ENCODE results near the gene MRPL2.
A peak's percentile ranks its signal among the peaks of the same experiment; 100 is the strongest.

Gene MRPL2

DNA sequence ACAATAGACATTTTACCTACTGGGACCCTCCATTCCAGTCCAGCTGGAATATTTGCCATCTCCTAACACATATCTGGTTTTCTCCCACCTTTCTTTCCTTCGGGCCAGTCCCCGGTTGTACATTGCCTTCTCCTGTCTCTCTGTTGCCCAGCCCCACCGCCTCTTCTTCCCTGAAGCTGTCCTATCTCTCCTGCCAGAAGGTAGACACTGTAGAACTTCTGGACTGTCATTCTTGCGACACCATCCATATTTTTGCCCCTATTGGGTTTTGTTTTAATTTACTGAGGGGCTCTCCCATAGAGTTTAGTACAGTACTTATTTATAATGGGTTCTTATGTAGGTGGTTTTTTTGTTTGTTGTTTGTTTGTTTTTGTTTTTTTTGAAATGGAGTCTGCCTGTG, 21.8 kb upstream of the MRPL2 start:
- H3K27ac ChIP-seq: no peak overlapping the region
- no peak for TF ChIP-seq ZFX (IDR thresholded peaks at IDR 0.05)

DNA sequence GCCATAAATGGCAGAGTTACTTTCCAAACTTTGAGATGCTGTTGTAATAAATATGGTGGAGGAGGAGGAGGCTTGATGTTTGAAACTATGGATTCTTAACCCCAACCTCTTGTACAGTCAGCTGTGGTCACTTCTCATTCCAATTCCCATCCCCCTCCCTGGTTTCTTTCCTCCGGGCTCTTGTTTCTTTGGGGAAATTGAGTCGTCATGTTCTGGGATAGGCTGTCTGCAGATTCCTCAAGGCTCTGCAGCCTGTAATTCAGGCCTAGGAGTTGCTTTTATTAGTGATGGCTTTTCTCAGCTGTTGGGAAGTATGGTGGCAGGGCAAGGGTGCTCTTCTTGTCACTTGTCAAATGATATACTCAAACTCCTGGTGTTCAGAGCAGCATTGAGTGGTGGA, 19.5 kb upstream of the MRPL2 start:
- no peak overlapping the region for H3K27ac ChIP-seq
- TF ChIP-seq, protein P1, sequence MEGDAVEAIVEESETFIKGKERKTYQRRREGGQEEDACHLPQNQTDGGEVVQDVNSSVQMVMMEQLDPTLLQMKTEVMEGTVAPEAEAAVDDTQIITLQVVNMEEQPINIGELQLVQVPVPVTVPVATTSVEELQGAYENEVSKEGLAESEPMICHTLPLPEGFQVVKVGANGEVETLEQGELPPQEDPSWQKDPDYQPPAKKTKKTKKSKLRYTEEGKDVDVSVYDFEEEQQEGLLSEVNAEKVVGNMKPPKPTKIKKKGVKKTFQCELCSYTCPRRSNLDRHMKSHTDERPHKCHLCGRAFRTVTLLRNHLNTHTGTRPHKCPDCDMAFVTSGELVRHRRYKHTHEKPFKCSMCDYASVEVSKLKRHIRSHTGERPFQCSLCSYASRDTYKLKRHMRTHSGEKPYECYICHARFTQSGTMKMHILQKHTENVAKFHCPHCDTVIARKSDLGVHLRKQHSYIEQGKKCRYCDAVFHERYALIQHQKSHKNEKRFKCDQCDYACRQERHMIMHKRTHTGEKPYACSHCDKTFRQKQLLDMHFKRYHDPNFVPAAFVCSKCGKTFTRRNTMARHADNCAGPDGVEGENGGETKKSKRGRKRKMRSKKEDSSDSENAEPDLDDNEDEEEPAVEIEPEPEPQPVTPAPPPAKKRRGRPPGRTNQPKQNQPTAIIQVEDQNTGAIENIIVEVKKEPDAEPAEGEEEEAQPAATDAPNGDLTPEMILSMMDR (conservative IDR thresholded peaks at IDR 0.05): no peak
- TF ChIP-seq ZFX (IDR thresholded peaks at IDR 0.05): no peak

DNA sequence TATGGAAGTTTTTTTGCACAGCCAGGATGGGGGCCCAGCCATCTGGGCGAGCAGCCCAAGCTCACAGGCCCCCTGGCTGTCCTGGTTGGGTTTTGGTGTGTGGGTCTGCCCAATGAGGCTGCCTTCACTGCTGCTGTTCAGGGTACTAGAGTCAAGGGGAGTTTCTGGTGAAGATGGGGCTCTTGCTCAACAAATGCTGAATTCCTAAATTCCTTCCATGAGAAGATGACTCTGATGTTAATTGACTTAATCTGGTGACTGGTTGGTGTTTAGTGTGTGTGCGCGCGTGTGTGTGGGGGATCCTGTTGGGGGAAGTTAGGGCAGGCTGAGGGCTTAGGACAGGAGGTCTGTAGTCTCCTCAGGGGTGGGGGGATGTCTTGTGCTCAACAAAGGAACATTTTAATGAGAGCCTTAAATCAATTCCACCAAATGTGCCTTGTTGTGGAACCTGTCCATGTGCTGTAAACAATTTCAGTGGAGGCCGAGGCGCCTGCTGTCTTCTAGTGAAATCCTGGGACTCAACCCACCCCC, 18.8 kb upstream of the MRPL2 start:
- TF ChIP-seq, protein P1 (conservative IDR thresholded peaks at IDR 0.05): no peak
- TF ChIP-seq ZFX (IDR thresholded peaks at IDR 0.05): no peak
- no peak overlapping the region for H3K27ac ChIP-seq

DNA sequence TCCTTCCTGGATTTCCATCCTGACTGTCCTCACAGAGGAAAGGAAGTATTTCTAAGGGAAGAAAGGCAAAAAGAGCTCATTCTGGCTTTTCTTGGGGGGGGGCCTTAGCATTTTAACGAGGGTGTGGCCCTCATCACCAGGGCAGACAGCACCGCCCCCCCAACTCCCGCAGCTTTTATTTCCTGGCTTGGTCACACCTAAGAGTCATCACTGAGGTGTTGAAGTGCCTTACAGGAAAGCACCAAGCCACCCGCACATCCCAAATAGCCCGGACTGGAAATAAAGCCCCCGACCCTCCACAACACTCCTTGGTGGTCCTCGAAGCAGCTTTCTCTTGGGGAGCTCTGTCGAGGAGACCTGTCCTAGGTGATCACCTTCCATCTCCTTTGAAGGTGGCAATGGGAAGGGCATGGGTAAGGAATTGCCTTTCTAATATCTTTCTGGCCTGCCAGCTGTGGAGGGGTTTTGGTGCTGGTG, 18.1 kb upstream of the MRPL2 start:
- peak overlapping the region; percentile 53; the same call in 1 of the 2 replicates for H3K27ac ChIP-seq
- TF ChIP-seq ZFX (IDR thresholded peaks at IDR 0.05): no peak
- TF ChIP-seq, protein P1 (conservative IDR thresholded peaks at IDR 0.05): no peak

DNA sequence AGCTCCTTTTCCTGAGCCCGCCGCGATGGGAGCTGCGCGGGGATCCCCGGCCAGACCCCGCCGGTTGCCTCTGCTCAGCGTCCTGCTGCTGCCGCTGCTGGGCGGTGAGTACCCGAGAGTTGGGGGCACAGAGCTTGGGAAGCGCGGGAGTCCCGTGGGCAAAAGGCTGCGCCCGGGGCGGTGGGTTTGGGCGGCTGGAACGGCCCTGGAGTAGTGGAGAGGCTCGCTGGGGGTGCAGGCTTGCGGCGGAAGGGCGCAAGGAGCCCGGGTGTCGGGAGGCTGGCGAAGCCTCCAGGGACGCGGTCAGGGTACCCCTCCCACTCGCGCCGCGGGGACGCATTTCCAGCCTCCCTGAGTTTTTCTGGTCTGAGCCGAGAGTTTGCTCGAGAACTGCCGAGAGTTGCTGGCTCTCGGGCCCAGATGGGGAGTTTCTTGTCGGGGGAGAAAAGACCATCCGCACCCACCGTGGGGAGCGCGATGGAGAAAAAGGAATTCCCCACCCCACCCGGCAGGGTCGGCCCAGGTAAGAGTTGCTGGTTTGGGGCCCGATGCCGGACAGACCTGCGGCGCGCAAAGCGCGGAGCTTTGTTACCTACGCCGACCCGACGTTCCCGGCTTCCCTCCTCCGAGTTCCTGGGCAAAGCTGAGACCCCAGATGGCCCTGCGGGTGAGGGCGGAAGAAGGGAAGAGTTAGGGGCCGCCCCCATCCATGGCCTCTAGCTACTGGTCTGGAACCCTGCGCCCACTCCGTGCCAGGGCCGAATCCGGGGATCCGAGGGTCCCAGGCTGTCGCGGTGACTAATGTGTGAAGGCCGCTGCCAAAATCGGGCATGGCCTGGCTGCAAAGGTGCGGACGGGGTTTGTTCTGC, 17.5 kb upstream of the MRPL2 start:
- TF ChIP-seq ZFX (IDR thresholded peaks at IDR 0.05): no peak
- TF ChIP-seq, protein P1 (conservative IDR thresholded peaks at IDR 0.05): no peak
- peak overlapping the region; percentile 53 for H3K27ac ChIP-seq

DNA sequence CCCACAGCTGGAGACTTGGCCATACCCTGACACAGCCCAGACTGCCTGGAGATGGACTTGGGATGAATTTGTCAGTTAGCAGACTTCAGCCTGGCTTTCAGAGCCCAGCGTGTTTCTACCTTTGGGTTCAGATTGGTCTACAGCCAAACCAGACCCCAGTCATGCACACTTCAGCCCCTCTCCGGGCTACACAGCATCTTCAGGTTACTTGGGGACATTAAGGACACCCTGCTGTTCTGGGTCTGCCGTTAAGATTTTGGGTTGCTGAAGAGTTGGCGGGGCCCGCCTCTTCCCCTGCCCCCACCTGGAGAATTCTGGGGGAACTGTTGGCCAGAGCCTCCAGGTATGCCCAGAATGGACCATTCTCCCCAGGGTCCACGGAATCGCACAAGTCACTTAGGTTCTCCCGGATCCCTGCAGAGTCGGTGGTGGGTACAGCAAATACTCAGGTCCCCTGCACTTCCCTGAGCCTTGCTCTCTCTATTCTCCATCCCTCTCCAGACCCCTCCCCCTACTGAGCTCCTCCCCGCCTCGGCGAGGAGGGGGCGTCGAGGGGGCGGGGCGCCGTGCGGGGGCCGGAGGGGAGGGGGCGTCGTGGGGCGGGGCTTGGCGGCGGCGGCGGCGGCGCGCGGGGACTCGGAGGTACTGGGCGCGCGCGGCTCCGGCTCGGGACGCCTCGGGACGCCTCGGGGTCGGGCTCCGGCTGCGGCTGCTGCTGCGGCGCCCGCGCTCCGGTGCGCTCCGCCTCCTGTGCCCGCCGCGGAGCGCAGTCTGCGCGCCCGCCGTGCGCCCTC, 16.6 kb upstream of the MRPL2 start, which contains the start of gene PTK7:
PTK7 (plus strand) TSS at position 645 of the 794 bp plus-strand sequence. CDS start 175 bp downstream, outside the sequence.
- TF ChIP-seq, protein P1 (conservative IDR thresholded peaks at IDR 0.05): no peak
- no peak for TF ChIP-seq ZFX (IDR thresholded peaks at IDR 0.05)
- peak within 1 kb of the TSS; percentile 53 for H3K27ac ChIP-seq

DNA sequence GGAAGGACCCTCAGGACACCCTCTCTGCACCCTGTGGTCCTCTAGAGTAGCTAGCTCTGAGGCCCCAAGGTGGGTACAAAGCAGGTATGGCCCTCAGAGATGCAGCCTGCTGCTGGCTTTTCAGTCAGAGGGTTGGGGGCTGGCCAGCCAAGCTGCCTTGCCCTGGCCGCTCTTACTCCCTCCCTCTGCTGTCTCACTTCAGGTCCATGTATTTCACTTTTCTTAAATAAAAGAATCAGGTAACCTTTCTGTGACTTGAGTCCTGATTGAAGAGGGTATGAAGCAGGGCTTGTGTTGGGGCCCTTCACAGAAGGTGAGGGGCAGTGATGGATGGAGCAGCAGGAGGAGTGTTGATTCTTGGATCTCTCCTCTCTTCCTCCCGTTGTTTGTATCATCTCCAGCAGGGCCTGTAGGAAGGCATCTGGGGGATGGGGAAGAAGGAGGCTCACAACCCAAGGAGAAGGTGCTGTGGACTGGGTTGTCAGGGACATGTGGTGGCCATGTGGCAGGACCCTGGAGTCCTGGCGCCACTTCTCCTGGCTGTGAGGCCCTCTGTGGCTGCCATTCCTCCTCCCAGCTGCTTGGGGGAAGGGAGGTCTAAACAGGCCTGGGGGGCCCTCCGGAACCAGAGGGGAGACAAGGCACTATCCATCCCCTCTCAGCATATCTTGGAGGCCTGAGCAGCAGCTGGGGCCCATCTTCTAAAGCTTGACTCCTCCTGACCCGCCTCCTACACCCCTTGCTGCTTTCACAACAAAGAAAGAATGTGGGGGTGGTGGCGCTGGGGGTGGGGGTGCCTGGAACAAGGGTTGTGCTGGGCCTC, 15.8 kb upstream of the MRPL2 start:
- no peak overlapping the region for H3K27ac ChIP-seq
- TF ChIP-seq, protein P1 (conservative IDR thresholded peaks at IDR 0.05): no peak
- no peak for TF ChIP-seq ZFX (IDR thresholded peaks at IDR 0.05)
